HCEC 1CT (cell line): ENCODE measurements around the gene FOXL1.

Experiments used
- DNase-seq: peaks from one replicate; pipeline ENCODE4 v3.0.0-alpha.2; 2017

FOXL1 gene

DNA sequence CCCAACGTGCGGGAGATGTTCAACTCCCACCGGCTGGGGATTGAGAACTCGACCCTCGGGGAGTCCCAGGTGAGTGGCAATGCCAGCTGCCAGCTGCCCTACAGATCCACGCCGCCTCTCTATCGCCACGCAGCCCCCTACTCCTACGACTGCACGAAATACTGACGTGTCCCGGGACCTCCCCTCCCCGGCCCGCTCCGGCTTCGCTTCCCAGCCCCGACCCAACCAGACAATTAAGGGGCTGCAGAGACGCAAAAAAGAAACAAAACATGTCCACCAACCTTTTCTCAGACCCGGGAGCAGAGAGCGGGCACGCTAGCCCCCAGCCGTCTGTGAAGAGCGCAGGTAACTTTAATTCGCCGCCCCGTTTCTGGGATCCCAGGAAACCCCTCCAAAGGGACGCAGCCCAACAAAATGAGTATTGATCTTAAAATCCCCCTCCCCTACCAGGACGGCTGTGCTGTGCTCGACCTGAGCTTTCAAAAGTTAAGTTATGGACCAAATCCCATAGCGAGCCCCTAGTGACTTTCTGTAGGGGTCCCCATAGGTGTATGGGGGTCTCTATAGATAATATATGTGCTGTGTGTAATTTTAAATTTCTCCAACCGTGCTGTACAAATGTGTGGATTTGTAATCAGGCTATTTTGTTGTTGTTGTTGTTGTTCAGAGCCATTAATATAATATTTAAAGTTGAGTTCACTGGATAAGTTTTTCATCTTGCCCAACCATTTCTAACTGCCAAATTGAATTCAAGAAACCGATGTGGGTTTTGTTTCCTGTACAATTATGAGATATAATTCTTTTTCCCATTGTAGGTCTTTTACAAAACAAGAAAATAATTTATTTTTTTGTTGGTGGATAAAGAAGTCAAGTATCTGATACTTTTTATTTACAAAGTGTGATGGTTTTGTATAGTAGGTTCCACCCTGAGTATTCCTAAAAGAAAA is 9.4 kb upstream of the FOXL1 start:
- DNase-seq: no peak

- no peak for DNase-seq
These were observed 8.5 kb upstream of the FOXL1 start for GRCh38 chr16:86569701-86570447.

DNA sequence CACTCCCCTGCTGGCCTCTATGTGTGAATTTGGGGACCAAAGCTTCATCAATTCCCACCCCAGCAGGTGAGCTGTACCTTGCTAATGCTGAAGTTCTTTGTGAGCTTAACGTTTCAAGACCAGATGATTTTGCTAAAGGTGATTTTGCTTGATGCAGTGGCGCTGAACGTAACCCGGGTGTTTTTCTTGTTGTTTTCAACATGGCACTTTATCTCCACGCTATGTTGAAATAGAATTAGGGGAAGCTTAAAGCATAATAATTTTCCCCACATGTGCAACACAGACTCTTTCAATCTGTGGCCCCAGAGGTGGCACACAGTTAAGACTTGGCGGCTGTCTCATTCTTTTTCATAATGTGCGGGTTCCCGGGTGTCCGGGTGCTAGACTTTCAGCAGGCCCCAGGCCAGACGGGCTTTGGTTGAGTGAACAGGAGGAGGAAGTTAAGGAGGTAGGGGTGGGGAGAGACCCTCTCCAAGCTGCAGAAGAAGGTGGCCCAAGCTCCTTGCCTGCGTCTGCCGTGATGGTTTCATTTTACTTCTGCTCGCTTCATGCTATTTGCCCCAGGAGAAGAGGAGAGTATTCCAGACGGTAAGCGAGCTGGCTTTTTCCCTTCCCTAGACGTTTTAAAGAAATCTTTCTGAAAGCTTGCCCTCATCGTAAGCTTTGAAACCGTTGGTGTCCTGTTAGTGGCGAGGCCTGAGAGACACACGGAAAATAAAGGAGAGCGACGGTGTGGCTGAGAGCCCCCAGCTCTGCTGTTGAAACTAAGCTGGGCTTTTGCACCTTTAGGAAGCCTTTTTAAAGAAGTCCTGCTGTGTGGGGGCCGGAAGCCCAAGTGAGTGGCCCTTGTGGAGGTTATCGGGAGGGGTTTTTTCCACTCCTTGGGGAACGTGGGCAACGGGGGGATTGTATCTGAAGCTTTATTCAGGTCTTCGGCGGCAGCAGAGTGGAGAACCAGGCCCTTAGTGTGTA is 7.5 kb upstream of the FOXL1 start:
- no peak for DNase-seq

GRCh38 chr16:86571530-86571915 is 6.8 kb upstream of the FOXL1 start:
- DNase-seq: no peak

DNA sequence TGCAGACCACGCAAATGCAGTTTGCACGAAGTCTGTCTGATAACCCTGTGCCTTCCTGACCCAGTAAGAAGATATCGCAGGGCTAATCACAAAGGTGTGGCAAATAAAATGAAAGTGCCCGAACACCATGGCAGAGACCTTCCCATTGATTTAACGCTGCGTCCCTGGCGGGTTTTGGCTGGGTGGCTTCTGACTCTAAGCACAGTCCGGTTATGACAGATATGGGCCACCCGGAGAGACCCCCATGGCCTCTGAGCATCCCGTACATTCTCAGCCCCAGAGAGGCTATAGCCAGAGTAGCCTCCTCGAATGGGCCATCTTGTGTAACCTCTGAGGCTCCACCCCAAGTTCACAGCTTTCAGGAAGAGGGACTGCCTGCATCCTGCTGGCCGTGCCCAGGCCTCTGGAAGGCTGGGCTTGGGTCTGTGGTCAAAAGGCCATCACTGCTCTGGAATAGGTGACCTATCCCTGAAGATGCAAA is 6.3 kb upstream of the FOXL1 start:
- no peak for DNase-seq

DNA sequence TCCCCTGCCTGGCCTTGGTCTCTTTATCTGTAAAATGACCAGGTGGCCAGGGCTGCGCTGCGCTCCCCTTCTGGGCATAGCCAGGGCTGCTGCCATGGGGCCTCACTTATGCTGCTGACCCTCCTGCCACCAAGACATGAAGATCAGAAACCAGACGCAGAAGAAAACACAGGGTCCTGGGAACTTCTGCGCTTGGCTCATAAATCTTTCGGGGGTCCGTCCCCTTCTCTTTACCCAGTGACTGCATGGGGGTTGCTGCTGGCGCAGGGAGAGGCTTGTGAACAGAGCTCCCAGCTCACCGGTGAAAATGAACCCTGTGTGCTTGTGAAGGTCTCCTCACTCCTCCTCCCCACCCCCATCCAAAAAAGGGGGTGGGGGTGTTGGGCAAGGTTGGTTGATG is 5.7 kb upstream of the FOXL1 start:
- no peak for DNase-seq

DNA sequence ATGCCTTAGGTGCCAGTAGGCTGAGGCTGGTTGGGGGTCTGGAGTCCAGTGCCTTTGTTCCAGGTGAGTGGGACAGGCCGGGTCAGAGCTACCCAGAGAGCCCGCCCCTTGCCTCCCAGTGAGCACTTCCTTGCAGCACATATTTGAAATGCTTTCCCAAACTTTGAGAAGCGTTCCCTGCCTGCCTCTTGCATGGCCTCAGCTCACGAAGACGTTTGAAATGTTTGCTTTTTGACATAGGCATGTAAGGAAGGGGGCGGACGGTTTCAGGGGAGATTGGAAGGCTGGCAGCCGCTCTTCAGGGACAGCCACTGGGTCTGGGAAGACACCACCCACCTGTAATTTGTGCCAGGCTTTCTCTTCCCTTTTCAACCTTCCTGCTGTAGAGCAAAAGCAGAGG is 5.1 kb upstream of the FOXL1 start:
- no peak for DNase-seq

DNA sequence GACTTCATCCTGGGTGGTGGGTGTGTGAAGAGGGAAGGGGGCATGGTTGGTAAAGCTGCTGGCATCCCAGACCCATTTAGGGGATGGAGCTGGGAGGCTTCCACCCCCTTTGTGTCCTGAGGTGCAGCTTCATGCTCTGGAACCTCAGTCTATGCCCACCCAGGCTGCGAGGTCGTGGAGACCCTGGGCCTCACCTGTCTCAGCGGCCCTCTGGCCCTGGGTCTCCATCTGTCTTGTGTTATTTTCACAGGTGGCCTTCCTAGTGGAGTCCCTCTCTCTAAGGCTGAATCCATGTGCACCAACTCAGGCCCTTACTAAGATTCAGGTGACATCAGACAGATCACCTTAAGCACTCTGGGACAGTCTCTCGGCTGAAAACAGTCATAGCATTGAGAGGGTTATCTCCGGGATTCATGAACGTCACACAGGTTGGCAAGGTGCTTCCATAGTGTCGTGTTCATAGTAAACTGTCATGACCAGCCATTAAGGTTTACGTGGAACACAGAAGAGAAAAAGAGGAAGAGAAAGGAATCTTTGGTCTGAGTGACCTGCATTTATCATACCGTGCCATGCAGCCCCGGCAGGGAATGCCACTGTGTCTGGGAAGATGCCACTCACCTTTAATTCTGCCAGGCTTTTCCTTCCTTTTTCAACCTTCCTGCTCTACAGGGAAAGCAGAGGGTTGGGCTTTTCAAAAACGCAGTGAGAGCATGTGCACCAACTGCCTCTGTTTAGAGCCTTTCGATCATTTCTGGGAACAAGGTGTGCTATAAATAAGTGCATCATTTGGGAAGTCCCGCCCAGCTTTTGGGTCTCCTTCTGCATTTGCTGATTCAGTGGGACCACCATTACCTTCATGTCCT is 4.5 kb upstream of the FOXL1 start:
- no peak for DNase-seq

- no peak for DNase-seq
These were observed 3.7 kb upstream of the FOXL1 start for GRCh38 chr16:86574646-86575045.

DNA sequence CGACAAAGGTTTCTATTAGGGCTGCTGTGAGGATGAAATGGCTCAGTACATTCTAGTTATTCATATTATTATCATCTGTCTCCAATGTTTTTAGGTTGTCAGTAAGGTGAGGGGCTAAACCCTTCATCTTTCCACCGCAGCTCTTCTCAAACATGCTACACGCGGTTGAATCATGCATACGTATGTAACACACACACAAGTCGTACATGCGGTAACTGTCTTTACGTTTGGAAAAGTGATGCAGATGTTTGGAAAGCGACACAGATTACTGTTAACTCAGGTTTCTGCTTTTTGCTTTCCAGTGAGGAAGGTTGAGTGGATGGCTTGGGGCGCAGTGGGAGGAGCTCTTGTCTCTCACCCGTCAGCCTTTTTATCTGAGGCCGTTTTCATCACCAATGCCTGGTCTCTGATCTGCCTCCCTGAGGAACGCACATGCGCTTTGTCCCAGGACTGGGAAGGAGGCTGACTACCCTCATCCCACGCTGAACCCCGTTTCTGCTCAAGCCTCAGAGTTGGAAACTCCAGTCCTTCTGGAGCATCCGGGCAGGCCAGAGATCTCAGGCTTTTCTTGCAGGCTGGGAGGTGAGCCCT is 3.2 kb upstream of the FOXL1 start:
- DNase-seq: no peak

- peak; percentile 97 for DNase-seq
These were observed 2.4 kb upstream of the FOXL1 start for GRCh38 chr16:86575754-86576557.

DNA sequence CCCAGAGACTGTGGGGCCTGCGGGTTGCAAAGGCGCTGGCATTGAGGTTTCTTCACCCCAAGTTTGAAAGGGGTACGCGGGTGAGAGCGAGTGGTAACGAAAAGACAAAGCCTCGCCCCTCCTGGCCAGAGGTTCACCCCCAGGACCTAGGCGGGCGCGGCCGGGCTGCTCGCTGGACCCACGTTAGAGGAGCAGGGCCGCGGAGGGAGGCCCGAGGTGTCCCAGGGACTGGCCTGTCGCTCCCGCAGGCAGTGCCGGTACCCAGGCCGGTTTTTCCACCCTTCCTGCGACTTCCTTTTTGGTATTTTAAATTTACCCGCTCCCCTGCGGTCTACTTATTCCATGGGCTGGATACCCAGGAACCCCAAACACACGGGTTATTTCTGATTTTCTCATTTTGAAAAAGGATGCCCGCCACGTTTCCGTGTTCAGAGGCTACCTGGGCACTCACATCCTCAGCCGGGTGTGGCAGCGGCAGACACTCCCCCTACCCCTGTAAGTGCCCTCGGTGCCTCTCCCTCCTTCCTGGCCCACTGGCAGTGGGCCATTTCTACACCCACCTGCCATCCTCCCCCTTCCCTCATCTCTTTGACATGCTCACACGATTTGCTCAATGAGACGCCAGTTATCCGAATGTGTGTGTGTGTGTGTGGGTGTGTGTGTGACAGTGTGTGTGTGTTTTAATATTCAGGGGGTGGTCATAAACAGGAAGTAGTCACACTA is 1.6 kb upstream of the FOXL1 start:
- peak; percentile 73 for DNase-seq

- DNase-seq: peak; percentile 84
These were observed 906 bp upstream of the FOXL1 start for GRCh38 chr16:86577314-86577971.

GRCh38 chr16:86578611-86579267 is 390 bp downstream of the FOXL1 start:
- peak; percentile 85 for DNase-seq

- peak; percentile 30 for DNase-seq
These were observed 1.1 kb downstream of the FOXL1 start for GRCh38 chr16:86579268-86580062.

GRCh38 chr16:86580063-86580790 is 1.9 kb downstream of the FOXL1 start:
- DNase-seq: peak; percentile 24

DNA sequence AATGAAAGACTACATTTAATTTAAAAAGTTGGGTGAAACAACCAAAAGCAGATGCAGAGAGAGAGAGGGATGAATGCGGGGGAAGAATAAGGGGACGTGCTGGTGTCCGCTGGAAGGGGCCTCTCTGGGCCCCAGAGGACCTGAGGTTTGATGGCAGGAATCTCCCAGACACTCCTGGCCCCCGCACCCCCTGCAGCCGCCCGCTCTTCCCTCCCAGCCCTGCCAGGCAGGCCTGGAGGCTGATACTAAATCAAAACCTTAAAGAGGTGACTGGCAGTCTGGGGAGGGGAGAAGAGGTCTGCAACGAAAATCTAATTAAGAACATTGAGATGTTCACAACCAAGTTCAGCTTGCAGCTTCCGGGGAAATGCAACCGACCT is 2.4 kb downstream of the FOXL1 start:
- no peak for DNase-seq
